HepG2 (cell line): ENCODE data around the gene OGFOD3. TPM values are rescaled to one million over a fixed set of nuclear protein-coding genes. Genes with fewer than 3 reads are reported as not detected.

Experiments used
- CBX2 ChIP-seq, 2 experiments: fragments of 200-600 bp in 1 of 2; sonication (generic); formaldehyde crosslinking in 1 of 2; IDR thresholded peaks; 2 replicates each; pipeline versions ENCODE4 v1.7.0 to v1.8.1; 2018 to 2022; ENCODE audit warnings: low read depth in 2 of 2, low read length in 1 of 2, mild to moderate bottlenecking in 1 of 2, missing genetic modification reagents in 1 of 2
- CENPX ChIP-seq: sonication (generic); formaldehyde crosslinking; IDR thresholded peaks from 2 replicates; pipeline ENCODE4 v1.9.0; 2021; ENCODE audit warnings: mild to moderate bottlenecking, missing genetic modification reagents, moderate library complexity
- SIN3B ChIP-seq: fragments of 150-350 bp; IDR thresholded peaks from 2 replicates; pipeline ENCODE4 v1.6.1; 2014; ENCODE audit warnings: low read length
- SOX5 ChIP-seq: IDR thresholded peaks from 2 replicates; pipeline ENCODE4 v1.6.1; 2016; ENCODE audit warnings: borderline replicate concordance
- STAG1 ChIP-seq: sonication (generic); formaldehyde crosslinking; IDR thresholded peaks from 2 replicates; pipeline ENCODE4 v1.4.0; 2020; ENCODE audit warnings: missing genetic modification reagents
- TSC22D2 ChIP-seq: sonication (generic); formaldehyde crosslinking; IDR thresholded peaks from 2 replicates; pipeline ENCODE4 v1.5.1; 2020; ENCODE audit warnings: missing genetic modification reagents, mild to moderate bottlenecking, borderline replicate concordance
- U2AF1 ChIP-seq: fragments of 200-400 bp; formaldehyde crosslinking; optimal IDR thresholded peaks from 2 replicates; pipeline ENCODE3; 2017; ENCODE audit warnings: mild to moderate bottlenecking, low read depth, low read length
- ZNF143 ChIP-seq: sonication (generic); formaldehyde crosslinking; IDR thresholded peaks from 2 replicates; pipeline ENCODE4 v1.4.0; 2020; ENCODE audit warnings: missing genetic modification reagents
- ZNF230 ChIP-seq: sonication (generic); formaldehyde crosslinking; IDR thresholded peaks from 2 replicates; pipeline ENCODE4 v1.4.0; 2020; ENCODE audit warnings: mild to moderate bottlenecking, missing genetic modification reagents
- polyA plus RNA-seq, 8 experiments: library from polyadenylated mRNA; depleted of rRNA in 3 of 8; stranded (reverse) in 7 of 8; unstranded in 1 of 8; fragments of >200 nt; fragmentation: Illumina TruSeq in 4 of 8; extraction: Trizol in 4 of 8; gene quantifications; 2 replicates each; pipeline versions ENCODE4 v1.2.1 to v1.2.3, GENCODE V29; 2011 to 2016; ENCODE audit warnings: low read depth in 4 of 8, missing spikeins in 1 of 8, mixed read lengths in 1 of 8; ENCODE audit not compliant: insufficient read depth in 1 of 8
- total RNA-seq, 5 experiments: library from RNA; depleted of rRNA; stranded (reverse); fragments of >200 nt; fragmentation: Illumina TruSeq; extraction: Trizol; gene quantifications; 2 replicates each; pipeline ENCODE4 v1.2.3, GENCODE V29; 2016; ENCODE audit warnings: low read depth in 1 of 5
- TF ChIP-seq, protein P1 (sequence below): sonication (generic); formaldehyde crosslinking; IDR thresholded peaks from 2 replicates; pipeline ENCODE4 v1.5.0; 2020; ENCODE audit warnings: missing genetic modification reagents
- TF ChIP-seq, protein P2 (sequence below): sonication (generic); formaldehyde crosslinking; IDR thresholded peaks from 2 replicates; pipeline ENCODE4 v1.5.1; 2020; ENCODE audit warnings: missing genetic modification reagents, mild to moderate bottlenecking, borderline replicate concordance
- TF ChIP-seq, protein P3 (sequence below): sonication (generic); formaldehyde crosslinking; IDR thresholded peaks from 2 replicates; pipeline ENCODE4 v1.4.0; 2020; ENCODE audit warnings: missing genetic modification reagents, borderline replicate concordance
- TF ChIP-seq, protein P4 (sequence below): sonication (generic); formaldehyde crosslinking; IDR thresholded peaks from 2 replicates; pipeline ENCODE4 v1.4.0; 2020; ENCODE audit warnings: mild to moderate bottlenecking, missing genetic modification reagents
- TF ChIP-seq, protein P5 (sequence below): sonication (generic); formaldehyde crosslinking; IDR thresholded peaks from 2 replicates; pipeline ENCODE4 v1.4.0; 2020; ENCODE audit warnings: missing genetic modification reagents
- TF ChIP-seq, protein P6 (sequence below): sonication (generic); formaldehyde crosslinking; IDR thresholded peaks from 2 replicates; pipeline ENCODE4 v1.5.1; 2020; ENCODE audit warnings: mild to moderate bottlenecking, missing genetic modification reagents, moderate library complexity

The OGFOD3 gene
- total and polyA plus RNA-seq, 2 of the 13 experiments (the other 11 are each of a cell fraction or from before 2014, with no cell fraction given), result 40.0 to 42.1 TPM

DNA sequence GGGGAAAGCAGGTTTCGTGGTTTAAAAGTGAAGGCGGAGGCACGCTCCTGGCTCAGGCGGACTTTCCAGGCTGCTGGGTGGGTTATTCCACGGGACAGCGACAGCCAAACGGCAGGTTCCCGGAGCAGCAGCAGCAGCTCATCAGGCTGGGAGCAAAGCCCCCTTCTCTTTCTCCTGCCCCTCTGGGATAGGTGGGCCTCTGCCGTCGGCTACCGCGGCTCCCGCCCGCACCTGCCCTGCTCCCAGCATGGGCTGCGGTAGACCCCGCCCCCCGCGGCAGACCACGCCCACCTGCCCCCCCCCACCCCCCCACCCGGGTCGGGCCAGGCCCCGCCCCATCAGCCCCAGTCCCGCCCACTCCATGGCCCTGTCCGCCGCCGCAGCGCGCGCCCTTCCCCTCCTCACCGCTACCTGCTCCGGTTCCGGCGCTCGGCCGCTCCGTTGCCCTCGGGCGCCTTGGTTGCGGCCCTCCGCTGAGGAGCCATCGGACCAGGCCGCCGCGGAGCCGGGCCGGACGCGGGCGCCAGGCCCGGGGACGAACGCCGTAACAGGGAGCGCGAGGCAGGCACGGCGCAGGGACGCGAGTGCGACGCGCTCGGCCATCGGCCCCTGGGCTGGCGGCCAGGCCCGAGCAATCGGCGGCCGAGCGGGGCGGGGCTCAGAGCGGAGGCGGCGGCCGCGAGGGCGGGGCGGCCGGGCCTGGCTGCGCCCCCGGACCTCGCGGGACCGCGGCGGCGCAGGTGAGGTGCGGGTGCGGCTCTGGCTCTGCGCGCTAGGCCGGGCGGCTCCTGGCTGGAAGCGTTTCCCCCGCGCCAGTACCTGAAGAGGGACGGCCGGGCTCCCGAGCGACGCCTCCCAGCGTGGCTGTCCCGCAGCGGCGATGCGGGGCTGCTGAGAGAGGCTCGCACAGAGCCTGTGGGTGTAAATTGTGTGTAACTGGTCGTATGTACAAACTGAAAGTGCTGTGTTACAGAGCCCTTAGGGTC, at the start of gene OGFOD3, which contains the start of gene HEXD (continued):
- peak; percentile 63 for TF ChIP-seq TSC22D2 (CRISPR knock-in tag)
- TF ChIP-seq, protein P1, sequence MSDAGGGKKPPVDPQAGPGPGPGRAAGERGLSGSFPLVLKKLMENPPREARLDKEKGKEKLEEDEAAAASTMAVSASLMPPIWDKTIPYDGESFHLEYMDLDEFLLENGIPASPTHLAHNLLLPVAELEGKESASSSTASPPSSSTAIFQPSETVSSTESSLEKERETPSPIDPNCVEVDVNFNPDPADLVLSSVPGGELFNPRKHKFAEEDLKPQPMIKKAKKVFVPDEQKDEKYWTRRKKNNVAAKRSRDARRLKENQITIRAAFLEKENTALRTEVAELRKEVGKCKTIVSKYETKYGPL (CRISPR knock-in tag), result no peak
- TF ChIP-seq STAG1 (CRISPR knock-in tag), result no peak; the same call in 1 of the 2 replicates
- TF ChIP-seq, protein P2, sequence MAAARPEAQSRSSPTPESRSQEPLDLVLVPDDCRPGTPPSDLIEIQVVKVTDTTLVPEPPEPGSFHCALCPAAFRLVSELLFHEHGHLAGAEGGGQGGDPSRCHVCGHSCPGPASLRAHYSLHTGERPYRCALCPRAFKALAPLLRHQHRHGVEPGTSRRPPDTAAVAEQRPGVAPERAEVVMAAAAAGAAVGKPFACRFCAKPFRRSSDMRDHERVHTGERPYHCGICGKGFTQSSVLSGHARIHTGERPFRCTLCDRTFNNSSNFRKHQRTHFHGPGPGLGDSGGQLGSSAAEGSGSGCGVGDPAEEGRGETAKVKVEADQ (CRISPR knock-in tag), result peak; percentile 97
- TF ChIP-seq, protein P3, sequence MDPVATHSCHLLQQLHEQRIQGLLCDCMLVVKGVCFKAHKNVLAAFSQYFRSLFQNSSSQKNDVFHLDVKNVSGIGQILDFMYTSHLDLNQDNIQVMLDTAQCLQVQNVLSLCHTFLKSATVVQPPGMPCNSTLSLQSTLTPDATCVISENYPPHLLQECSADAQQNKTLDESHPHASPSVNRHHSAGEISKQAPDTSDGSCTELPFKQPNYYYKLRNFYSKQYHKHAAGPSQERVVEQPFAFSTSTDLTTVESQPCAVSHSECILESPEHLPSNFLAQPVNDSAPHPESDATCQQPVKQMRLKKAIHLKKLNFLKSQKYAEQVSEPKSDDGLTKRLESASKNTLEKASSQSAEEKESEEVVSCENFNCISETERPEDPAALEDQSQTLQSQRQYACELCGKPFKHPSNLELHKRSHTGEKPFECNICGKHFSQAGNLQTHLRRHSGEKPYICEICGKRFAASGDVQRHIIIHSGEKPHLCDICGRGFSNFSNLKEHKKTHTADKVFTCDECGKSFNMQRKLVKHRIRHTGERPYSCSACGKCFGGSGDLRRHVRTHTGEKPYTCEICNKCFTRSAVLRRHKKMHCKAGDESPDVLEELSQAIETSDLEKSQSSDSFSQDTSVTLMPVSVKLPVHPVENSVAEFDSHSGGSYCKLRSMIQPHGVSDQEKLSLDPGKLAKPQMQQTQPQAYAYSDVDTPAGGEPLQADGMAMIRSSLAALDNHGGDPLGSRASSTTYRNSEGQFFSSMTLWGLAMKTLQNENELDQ (CRISPR knock-in tag), result no peak; the same call in 1 of the 2 replicates
- TF ChIP-seq, protein P4, sequence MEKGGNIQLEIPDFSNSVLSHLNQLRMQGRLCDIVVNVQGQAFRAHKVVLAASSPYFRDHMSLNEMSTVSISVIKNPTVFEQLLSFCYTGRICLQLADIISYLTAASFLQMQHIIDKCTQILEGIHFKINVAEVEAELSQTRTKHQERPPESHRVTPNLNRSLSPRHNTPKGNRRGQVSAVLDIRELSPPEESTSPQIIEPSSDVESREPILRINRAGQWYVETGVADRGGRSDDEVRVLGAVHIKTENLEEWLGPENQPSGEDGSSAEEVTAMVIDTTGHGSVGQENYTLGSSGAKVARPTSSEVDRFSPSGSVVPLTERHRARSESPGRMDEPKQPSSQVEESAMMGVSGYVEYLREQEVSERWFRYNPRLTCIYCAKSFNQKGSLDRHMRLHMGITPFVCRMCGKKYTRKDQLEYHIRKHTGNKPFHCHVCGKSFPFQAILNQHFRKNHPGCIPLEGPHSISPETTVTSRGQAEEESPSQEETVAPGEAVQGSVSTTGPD (CRISPR knock-in tag), result no peak
- TF ChIP-seq, protein P5, sequence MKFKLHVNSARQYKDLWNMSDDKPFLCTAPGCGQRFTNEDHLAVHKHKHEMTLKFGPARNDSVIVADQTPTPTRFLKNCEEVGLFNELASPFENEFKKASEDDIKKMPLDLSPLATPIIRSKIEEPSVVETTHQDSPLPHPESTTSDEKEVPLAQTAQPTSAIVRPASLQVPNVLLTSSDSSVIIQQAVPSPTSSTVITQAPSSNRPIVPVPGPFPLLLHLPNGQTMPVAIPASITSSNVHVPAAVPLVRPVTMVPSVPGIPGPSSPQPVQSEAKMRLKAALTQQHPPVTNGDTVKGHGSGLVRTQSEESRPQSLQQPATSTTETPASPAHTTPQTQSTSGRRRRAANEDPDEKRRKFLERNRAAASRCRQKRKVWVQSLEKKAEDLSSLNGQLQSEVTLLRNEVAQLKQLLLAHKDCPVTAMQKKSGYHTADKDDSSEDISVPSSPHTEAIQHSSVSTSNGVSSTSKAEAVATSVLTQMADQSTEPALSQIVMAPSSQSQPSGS, result no peak; the same call in 1 of the 2 replicates
- 0 out of 2 replicates have a peak, but pooled peaks have one; percentile 19 for TF ChIP-seq SOX5 (CRISPR knock-in tag)
- TF ChIP-seq CBX2 (IDR thresholded peaks at IDR 0.05; ENCODE audit: low read depth, low read length), result no peak
- TF ChIP-seq CBX2 (CRISPR knock-in tag; IDR thresholded peaks at IDR 0.05; ENCODE audit: low read depth), result no peak
- TF ChIP-seq U2AF1, result peak; percentile 71
- TF ChIP-seq SIN3B, result peak; percentile 72; the same call in 1 of the 2 replicates
- TF ChIP-seq, protein P6, sequence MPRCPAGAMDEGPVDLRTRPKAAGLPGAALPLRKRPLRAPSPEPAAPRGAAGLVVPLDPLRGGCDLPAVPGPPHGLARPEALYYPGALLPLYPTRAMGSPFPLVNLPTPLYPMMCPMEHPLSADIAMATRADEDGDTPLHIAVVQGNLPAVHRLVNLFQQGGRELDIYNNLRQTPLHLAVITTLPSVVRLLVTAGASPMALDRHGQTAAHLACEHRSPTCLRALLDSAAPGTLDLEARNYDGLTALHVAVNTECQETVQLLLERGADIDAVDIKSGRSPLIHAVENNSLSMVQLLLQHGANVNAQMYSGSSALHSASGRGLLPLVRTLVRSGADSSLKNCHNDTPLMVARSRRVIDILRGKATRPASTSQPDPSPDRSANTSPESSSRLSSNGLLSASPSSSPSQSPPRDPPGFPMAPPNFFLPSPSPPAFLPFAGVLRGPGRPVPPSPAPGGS, result peak; percentile 98
- TF ChIP-seq CENPX (CRISPR knock-in tag), result no peak
- no peak for TF ChIP-seq ZNF143 (CRISPR knock-in tag)
- no peak for TF ChIP-seq ZNF230
